A204.1 (cell line): ENCODE measurements around the gene PRPF18.

Experiments used
- FAIRE-seq: peaks from 2 replicates; lab custom pipeline; 2012; peaks lifted over from hg19 to GRCh38; lab: Jason Lieb, UNC

Gene PRPF18

GRCh38 chr10:13669901-13670300, 83.1 kb downstream of the PRPF18 start:
- FAIRE-seq, result no peak

DNA sequence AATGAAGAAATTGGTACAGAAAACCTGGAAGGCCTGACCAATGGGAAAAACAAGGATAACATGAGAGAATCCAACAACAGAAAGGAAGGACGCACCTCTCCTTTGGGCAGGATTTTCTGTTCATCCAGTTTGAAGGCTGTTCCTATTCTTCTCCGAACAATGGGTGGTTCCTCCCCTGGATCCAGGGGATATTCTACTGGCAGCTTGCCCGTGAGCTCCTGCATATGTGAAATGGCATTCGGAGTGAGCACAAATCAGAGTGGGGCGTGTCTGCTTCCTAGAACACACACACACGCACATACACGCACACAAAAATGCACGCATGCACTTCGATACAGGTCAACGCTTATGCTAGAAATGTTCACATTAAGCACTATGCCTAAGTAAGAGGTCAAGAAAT, 83.5 kb downstream of the PRPF18 start:
- no peak for FAIRE-seq

- no peak for FAIRE-seq
Observed at GRCh38 chr10:13671904-13672303, 85.1 kb downstream of the PRPF18 start.

DNA sequence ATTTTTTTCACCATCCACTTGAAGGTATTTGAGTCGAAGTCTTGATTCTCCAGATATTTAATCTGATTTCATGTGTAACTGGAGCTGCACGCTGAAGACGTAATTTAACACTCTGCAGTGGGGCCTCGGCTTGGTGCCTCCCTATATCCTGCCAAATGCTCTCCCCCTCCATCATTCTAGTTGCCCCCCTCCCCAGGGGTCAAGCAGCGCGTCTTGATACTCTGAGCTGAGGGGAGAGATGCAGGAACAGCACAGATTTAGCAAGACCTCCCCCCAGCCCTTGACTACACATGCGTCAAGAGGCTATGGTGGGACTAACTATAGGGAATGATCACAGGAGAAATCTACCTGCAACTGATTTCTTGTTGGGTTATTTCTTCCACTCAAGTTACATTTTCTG, 85.8 kb downstream of the PRPF18 start:
- no peak for FAIRE-seq

DNA sequence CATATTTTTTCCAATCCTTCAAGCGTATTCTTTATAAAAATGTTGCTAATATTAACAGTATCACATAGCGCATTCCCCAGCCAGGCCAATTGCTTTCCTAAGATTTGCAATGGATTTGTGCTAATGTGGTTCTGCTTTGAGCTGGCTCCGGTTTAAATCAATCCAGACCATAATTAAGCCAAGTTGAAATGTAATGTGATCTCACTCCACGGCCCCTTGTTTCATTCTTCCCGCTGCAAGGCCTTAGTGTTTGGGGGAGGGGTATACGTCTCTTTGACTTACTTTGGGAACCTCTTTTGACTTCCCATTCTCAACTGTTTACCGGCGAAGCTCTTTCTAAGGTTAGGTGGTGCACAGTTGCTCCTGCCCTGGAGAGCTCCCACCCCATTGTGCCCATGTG, 86.4 kb downstream of the PRPF18 start:
- no peak for FAIRE-seq

- FAIRE-seq, result no peak
Observed at GRCh38 chr10:13674645-13675588, 88.2 kb downstream of the PRPF18 start.

DNA sequence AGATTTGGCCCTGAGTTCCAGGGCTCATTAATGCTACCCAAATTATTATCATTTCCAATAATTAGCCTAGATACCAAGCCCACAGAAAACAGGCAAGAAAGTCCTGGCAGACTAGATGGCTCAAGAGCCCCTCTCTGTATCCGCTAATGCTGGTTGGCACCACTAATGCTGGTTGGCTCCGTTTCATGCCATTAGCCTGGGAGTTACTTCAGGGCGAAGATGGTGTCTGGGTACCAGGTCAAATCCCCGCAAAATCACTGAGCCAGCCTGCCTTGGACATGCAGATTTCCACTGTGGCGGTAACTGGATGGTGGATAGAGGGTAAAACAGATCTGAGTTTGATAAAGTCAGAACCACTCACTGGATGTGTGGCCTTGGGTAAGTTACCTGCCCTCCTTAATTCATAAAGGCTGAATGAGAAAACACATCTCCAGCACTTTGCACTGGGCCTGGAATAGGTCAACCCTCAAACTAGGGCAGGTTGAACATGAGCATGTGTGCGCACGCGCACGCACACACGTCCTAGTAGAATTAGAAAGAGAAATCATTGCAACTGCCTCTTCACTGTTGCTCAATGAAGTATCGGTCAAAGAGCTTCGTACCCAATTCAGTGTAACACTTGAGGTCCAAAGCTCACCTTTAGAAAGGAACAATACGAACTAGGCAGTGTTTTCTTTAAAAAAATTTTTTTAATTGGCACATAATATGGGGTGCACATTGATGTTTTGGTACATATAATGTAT, 91.5 kb downstream of the PRPF18 start:
- no peak for FAIRE-seq
